Hepatocyte (in vitro differentiated cells): ENCODE results near the gene CEP192. TPM values are rescaled to one million over a fixed set of nuclear protein-coding genes. Genes with fewer than 3 reads are reported as not detected.

Experiments used
- DNase-seq: peaks from one replicate; pipeline ENCODE4 v3.0.0-alpha.2; 2016; ENCODE audit warnings: low spot score
- H2AFZ ChIP-seq: fragments of 200-600 bp; sonication (generic); 2 replicates; pipeline ENCODE4 v1.6.0; 2016; ENCODE audit warnings: antibody characterized with exemption, mild to moderate bottlenecking
- H3K27ac ChIP-seq: fragments of 200-600 bp; sonication (generic); 2 replicates; pipeline ENCODE4 v1.5.1; 2016; ENCODE audit warnings: mild to moderate bottlenecking
- H3K27me3 ChIP-seq: fragments of 200-600 bp; sonication (generic); 2 replicates; pipeline ENCODE4 v1.6.1; 2016
- H3K36me3 ChIP-seq: fragments of 200-600 bp; sonication (generic); replicated peaks from 2 replicates; pipeline ENCODE4 v1.5.1; 2016; ENCODE audit warnings: low read depth; ENCODE audit not compliant: insufficient read depth
- H3K4me1 ChIP-seq: fragments of 200-600 bp; sonication (generic); 2 replicates; pipeline ENCODE4 v1.5.1; 2016; ENCODE audit warnings: mild to moderate bottlenecking, moderate library complexity; ENCODE audit not compliant: insufficient read depth
- H3K4me2 ChIP-seq: fragments of 200-600 bp; sonication (generic); 2 replicates; pipeline ENCODE4 v1.6.0; 2016
- H3K4me3 ChIP-seq: fragments of 200-600 bp; sonication (generic); 2 replicates; pipeline ENCODE4 v1.5.1; 2016; ENCODE audit warnings: mild to moderate bottlenecking
- H3K79me2 ChIP-seq: fragments of 200-600 bp; sonication (generic); 2 replicates; pipeline ENCODE4 v1.6.0; 2017; ENCODE audit warnings: mild to moderate bottlenecking
- H3K9me2 ChIP-seq: fragments of 200-600 bp; sonication (generic); replicated peaks from 2 replicates; pipeline ENCODE4 v1.6.0; 2017; ENCODE audit warnings: mild to moderate bottlenecking; ENCODE audit not compliant: insufficient read depth
- H3K9me3 ChIP-seq: fragments of 200-600 bp; sonication (generic); 2 replicates; pipeline ENCODE4 v1.5.1; 2016; ENCODE audit warnings: low read depth, mild to moderate bottlenecking
- H4K20me1 ChIP-seq: fragments of 200-600 bp; sonication (generic); 2 replicates; pipeline ENCODE4 v1.6.0; 2016; ENCODE audit warnings: mild to moderate bottlenecking; ENCODE audit not compliant: insufficient read depth, poor library complexity, severe bottlenecking
- EZH2 ChIP-seq: fragments of 200-600 bp; sonication (generic); IDR thresholded peaks from 2 replicates; pipeline ENCODE4 v1.6.1; 2016; ENCODE audit warnings: antibody characterized with exemption, mild to moderate bottlenecking, borderline replicate concordance
- EZH2phosphoT487 ChIP-seq: fragments of 200-600 bp; sonication (generic); IDR thresholded peaks from one replicate; pipeline ENCODE4 v1.6.1; 2018; ENCODE audit warnings: antibody characterized with exemption, mild to moderate bottlenecking, low read depth, moderate library complexity; ENCODE audit not compliant: unreplicated experiment, severe bottlenecking
- WGBS: methylation state at CpG from one replicate; pipeline ENCODE4 v1.1.6; 2016; ENCODE audit warnings: low lambda C conversion rate; ENCODE audit errors: missing lambda C conversion rate; 5-methylcytosine and 5-hydroxymethylcytosine counted together
- polyA plus RNA-seq: library from polyadenylated mRNA; unstranded; fragments of >200 nt; fragmentation: Nextera tagmentation; extraction: Ambion mirVana; gene quantifications from 2 replicates; pipeline ENCODE4 v1.2.1, GENCODE V29; 2016
- total RNA-seq: library from RNA; depleted of rRNA; stranded (reverse); fragments of >200 nt; gene quantifications from 2 replicates; pipeline ENCODE4 v1.2.3, GENCODE V29; 2014
- TF ChIP-seq, protein P1 (sequence below): fragments of 200-600 bp; sonication (generic); IDR thresholded peaks from 2 replicates; pipeline ENCODE4 v1.5.1; 2016; ENCODE audit warnings: antibody characterized with exemption, mild to moderate bottlenecking; ENCODE audit not compliant: poor library complexity

CEP192 gene
- total and polyA plus RNA-seq, 2 experiments from 2014 or later: 7.9 to 17.4 TPM

DNA sequence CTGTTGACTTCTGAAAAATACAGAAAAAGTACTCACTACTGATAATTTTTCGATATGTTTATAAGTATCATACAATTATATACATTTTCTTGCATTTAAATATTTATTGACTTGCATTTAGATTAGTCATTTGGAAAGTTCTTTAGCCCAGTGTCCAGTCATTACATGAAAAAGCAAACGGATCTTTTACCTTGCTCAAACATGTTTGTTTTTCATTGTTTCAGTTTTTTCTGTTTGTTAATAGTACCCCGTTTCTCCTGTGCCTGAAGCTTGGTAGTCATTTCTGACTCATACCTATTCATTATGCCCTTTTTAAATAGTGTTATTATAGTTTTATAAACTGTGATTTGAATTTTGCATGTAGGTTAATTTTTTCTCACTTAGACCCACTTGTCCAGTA, 28.1 kb downstream of the CEP192 start:
- Histone ChIP-seq H3K4me2 (no peak overlapping the region), H3K4me3 (no peak overlapping the region), H4K20me1 (no peaks in the 10 kb centered on the region), H3K27me3 (no peaks in the 10 kb centered on the region), H3K4me1 (no peaks in the 10 kb centered on the region), H3K9me2 (no peaks in the 10 kb centered on the region), H2AFZ (no peak overlapping the region), H3K9me3 (no peaks in the 10 kb centered on the region), H3K79me2 (peaks cover 9% of the 10 kb centered on the region), H3K36me3 (no peaks in the 10 kb centered on the region), H3K27ac (no peak overlapping the region)
- no peak for DNase-seq
- TF ChIP-seq EZH2: no peak
- TF ChIP-seq, protein P1, sequence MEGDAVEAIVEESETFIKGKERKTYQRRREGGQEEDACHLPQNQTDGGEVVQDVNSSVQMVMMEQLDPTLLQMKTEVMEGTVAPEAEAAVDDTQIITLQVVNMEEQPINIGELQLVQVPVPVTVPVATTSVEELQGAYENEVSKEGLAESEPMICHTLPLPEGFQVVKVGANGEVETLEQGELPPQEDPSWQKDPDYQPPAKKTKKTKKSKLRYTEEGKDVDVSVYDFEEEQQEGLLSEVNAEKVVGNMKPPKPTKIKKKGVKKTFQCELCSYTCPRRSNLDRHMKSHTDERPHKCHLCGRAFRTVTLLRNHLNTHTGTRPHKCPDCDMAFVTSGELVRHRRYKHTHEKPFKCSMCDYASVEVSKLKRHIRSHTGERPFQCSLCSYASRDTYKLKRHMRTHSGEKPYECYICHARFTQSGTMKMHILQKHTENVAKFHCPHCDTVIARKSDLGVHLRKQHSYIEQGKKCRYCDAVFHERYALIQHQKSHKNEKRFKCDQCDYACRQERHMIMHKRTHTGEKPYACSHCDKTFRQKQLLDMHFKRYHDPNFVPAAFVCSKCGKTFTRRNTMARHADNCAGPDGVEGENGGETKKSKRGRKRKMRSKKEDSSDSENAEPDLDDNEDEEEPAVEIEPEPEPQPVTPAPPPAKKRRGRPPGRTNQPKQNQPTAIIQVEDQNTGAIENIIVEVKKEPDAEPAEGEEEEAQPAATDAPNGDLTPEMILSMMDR: no peak
- TF ChIP-seq EZH2phosphoT487: no peak
- 80% methylated on average over 3 of the region's 3 CpGs for WGBS

DNA sequence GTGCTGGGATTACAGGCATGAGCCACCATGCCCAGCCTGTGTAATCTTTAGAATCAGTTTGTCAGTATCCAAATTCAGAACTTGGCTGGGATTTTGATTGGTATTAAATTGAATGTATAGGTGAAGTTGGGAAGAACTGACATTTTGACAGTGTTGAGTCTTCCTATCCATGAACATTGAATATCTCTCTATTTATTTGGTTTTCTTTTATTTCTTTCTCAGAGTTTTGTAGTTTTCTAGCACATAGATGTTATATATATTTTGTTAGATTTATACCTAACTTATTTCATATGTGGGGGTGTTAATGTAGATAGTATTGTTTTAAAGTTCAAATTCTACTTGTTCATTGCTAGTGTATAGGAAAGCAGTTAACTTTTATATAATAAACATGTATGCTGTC, 31.5 kb downstream of the CEP192 start:
- Histone ChIP-seq H2AFZ (no peak overlapping the region), H3K79me2 (peaks cover 10% of the 10 kb centered on the region), H3K27me3 (no peaks in the 10 kb centered on the region), H3K4me3 (no peak overlapping the region), H3K27ac (no peak overlapping the region), H3K9me3 (no peaks in the 10 kb centered on the region), H4K20me1 (no peaks in the 10 kb centered on the region), H3K4me2 (no peak overlapping the region), H3K4me1 (no peaks in the 10 kb centered on the region), H3K9me2 (no peaks in the 10 kb centered on the region), H3K36me3 (no peaks in the 10 kb centered on the region)
- no peak for DNase-seq
- TF ChIP-seq, protein P1: no peak
- TF ChIP-seq EZH2phosphoT487: no peak
- no peak for TF ChIP-seq EZH2

DNA sequence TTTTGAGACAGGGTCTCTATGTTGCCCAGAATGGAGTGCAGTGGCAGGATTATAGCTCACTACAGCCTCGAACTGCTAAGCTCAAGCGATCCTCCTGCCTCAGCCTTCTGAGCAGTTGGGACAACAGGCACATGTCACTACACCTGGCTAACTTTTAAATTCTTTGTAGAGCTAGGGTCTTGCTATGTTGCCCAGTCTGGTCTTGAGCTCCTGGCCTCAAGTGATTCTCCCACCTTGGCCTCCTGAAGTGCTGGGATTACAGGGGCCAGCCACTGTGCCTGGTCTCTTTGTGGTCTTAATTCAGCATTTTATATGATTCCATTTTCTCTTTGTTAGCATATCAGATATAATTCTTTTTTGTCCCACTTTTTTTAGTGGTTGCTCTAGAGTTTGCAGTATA, 34.1 kb downstream of the CEP192 start:
- H4K20me1 ChIP-seq: no peaks in the 10 kb centered on the region
- no peak overlapping the region for H3K4me3 ChIP-seq
- H3K36me3 ChIP-seq: no peaks in the 10 kb centered on the region
- H3K4me2 ChIP-seq: no peak overlapping the region
- H2AFZ ChIP-seq: no peak overlapping the region
- no peaks in the 10 kb centered on the region for H3K9me3 ChIP-seq
- TF ChIP-seq EZH2 (no peak), EZH2phosphoT487 (no peak)
- TF ChIP-seq, protein P1: no peak
- no peaks in the 10 kb centered on the region for H3K4me1 ChIP-seq
- no peak overlapping the region for H3K27ac ChIP-seq
- 100% methylated on average over 2 of the region's 2 CpGs for WGBS
- no peaks in the 10 kb centered on the region for H3K9me2 ChIP-seq
- no peaks in the 10 kb centered on the region for H3K27me3 ChIP-seq
- no peak for DNase-seq
- peaks cover 10% of the 10 kb centered on the region for H3K79me2 ChIP-seq

DNA sequence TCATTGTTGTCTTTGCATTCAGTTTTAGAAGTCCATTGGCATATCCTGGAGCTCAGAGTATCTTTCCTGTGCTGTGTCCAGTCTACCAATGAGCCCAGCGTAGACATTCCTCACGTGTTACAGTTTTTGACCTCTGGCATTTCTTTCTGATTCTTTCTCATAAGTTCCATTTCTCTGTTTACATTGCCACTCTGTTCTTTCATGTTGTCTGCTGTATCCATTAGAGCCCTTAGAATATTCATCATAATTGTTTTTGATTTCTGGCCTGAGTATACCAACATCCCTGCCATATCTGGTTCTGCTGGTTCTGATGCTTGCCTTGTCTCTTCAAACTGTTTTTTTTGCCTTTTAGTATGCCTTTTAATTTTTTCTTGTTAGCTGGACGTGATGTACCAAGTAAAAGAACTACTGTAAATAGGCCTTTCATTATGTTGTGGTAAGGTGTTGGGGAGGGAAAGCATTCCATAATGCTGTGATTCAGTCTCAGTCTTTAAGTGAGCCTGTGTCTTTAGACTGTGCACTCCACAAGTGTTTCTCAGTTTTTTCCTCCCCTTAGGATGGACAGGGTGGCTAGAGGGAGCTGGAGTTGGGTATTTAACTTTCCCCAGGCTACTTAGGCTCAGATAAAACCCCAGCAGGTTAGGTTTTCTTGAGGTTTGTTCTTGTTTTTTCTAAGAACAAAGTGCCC, 35.6 kb downstream of the CEP192 start:
- Histone ChIP-seq H3K27me3 (no peaks in the 10 kb centered on the region), H2AFZ (no peak overlapping the region), H3K27ac (peak overlapping the region; percentile 5), H3K4me1 (no peaks in the 10 kb centered on the region), H3K79me2 (peaks cover 10% of the 10 kb centered on the region), H3K4me3 (no peak overlapping the region), H3K9me3 (no peaks in the 10 kb centered on the region), H3K4me2 (no peak overlapping the region), H4K20me1 (no peaks in the 10 kb centered on the region), H3K36me3 (no peaks in the 10 kb centered on the region), H3K9me2 (no peaks in the 10 kb centered on the region)
- WGBS: 89% methylated on average over 3 of the region's 3 CpGs
- DNase-seq: no peak
- TF ChIP-seq, protein P1: no peak
- TF ChIP-seq EZH2 (no peak), EZH2phosphoT487 (no peak)
